Neuronal stem cell (in vitro differentiated cells): ENCODE measurements around the gene ERICH6.

Experiments
- DNase-seq: peaks from one replicate; pipeline ENCODE4 v3.0.0-alpha.2; 2013; ENCODE audit warnings: low spot score
- H2AFZ ChIP-seq: one replicate; pipeline ENCODE4 v1.6.1; 2013; ENCODE audit warnings: mild to moderate bottlenecking, low read length, inconsistent platforms
- H2AK5ac ChIP-seq: 2 replicates; pipeline ENCODE4 v1.6.1; 2013; ENCODE audit warnings: low read depth, mild to moderate bottlenecking, inconsistent platforms, low read length, moderate library complexity, mixed read lengths
- H2BK120ac ChIP-seq: 2 replicates; pipeline ENCODE4 v1.6.1; 2013; ENCODE audit warnings: low read depth, mild to moderate bottlenecking, inconsistent platforms, low read length, moderate library complexity, mixed read lengths
- H2BK12ac ChIP-seq: one replicate; pipeline ENCODE4 v1.6.1; 2013; ENCODE audit warnings: low read length, inconsistent platforms
- H2BK15ac ChIP-seq: 2 replicates; pipeline ENCODE4 v1.6.1; 2013; ENCODE audit warnings: mild to moderate bottlenecking, low read length, inconsistent platforms, mixed read lengths
- H2BK5ac ChIP-seq: one replicate; pipeline ENCODE4 v1.6.1; 2013; ENCODE audit warnings: inconsistent platforms, mild to moderate bottlenecking, low read length, moderate library complexity
- H3K14ac ChIP-seq: one replicate; pipeline ENCODE4 v1.6.1; 2013; ENCODE audit warnings: low read length, inconsistent platforms
- H3K18ac ChIP-seq: 2 replicates; pipeline ENCODE4 v1.6.1; 2013; ENCODE audit warnings: low read length, inconsistent platforms
- H3K23ac ChIP-seq: 2 replicates; pipeline ENCODE4 v1.6.1; 2013; ENCODE audit warnings: low read depth, mild to moderate bottlenecking, mixed read lengths, low read length, inconsistent platforms; ENCODE audit not compliant: poor library complexity
- H3K27ac ChIP-seq: replicated peaks from 3 replicates; pipeline ENCODE4 v1.5.1; 2013; ENCODE audit warnings: low read length, inconsistent platforms
- H3K27me3 ChIP-seq, 3 experiments: 2 replicates each; pipeline ENCODE4 v1.6.1; 2013; ENCODE audit warnings: low read length in 3 of 3, mild to moderate bottlenecking in 2 of 3, inconsistent platforms in 1 of 3, low read depth in 1 of 3, mixed read lengths in 1 of 3, moderate library complexity in 1 of 3; ENCODE audit not compliant: control insufficient read depth in 3 of 3, insufficient read depth in 3 of 3
- H3K36me3 ChIP-seq, 2 donors: replicated peaks in 1 of 2; 2 replicates each; pipeline ENCODE4 v1.6.1; 2013; ENCODE audit warnings: low read length in 2 of 2; ENCODE audit not compliant: control insufficient read depth in 2 of 2, insufficient read depth in 2 of 2
- H3K4ac ChIP-seq: 2 replicates; pipeline ENCODE4 v1.6.1; 2013; ENCODE audit warnings: inconsistent platforms, mild to moderate bottlenecking, low read length, moderate library complexity
- H3K4me1 ChIP-seq, 2 donors: 1 replicate in 1 of 2; 2 replicates in 1 of 2; pipeline ENCODE4 v1.6.1; 2013; ENCODE audit warnings: low read length in 2 of 2, low read depth in 1 of 2; ENCODE audit not compliant: control insufficient read depth in 2 of 2, insufficient read depth in 1 of 2
- H3K4me2 ChIP-seq: one replicate; pipeline ENCODE4 v1.6.1; 2013; ENCODE audit warnings: mild to moderate bottlenecking, low read length, inconsistent platforms; ENCODE audit not compliant: insufficient read depth, poor library complexity, severe bottlenecking
- H3K4me3 ChIP-seq, 2 donors: 2 replicates each; pipeline ENCODE4 v1.5.1; 2013; ENCODE audit warnings: low read length in 2 of 2, mild to moderate bottlenecking in 2 of 2, inconsistent platforms in 1 of 2, moderate library complexity in 1 of 2
- H3K79me1 ChIP-seq: one replicate; pipeline ENCODE4 v1.6.1; 2013; ENCODE audit warnings: low read depth, mild to moderate bottlenecking, inconsistent platforms, low read length, moderate library complexity
- H3K9ac ChIP-seq: one replicate; pipeline ENCODE4 v1.6.1; 2013; ENCODE audit warnings: mild to moderate bottlenecking, low read depth, low read length, inconsistent platforms; ENCODE audit not compliant: poor library complexity
- H3K9me3 ChIP-seq, 2 donors: replicated peaks in 1 of 2; 2 replicates each; pipeline versions ENCODE3 to v1.6.1; 2013; ENCODE audit warnings: low read length in 2 of 2, mild to moderate bottlenecking in 2 of 2, inconsistent platforms in 1 of 2, low read depth in 1 of 2, mixed read lengths in 1 of 2, moderate library complexity in 1 of 2; ENCODE audit not compliant: control insufficient read depth in 2 of 2, insufficient read depth in 1 of 2
- H4K8ac ChIP-seq: one replicate; pipeline ENCODE4 v1.6.1; 2013; ENCODE audit warnings: low read depth, mild to moderate bottlenecking, inconsistent platforms, low read length, moderate library complexity
- H4K91ac ChIP-seq: one replicate; pipeline ENCODE4 v1.6.1; 2013; ENCODE audit warnings: low read length, low read depth, mild to moderate bottlenecking, inconsistent platforms; ENCODE audit not compliant: poor library complexity
- WGBS, 2 donors: extraction: QIAGEN DNeasy Blood & Tissue Kit; methylation state at CpG; one replicate each; pipeline ENCODE4 v1.1.7; 2013; ENCODE audit warnings: missing lambda C conversion rate in 2 of 2, mixed read lengths in 1 of 2; ENCODE audit not compliant: insufficient read length in 2 of 2, insufficient replicate concordance in 1 of 2; ENCODE audit errors: extremely low coverage in 2 of 2; 5-methylcytosine and 5-hydroxymethylcytosine counted together

Gene ERICH6

GRCh38 chr3:150613709-150614480 is 89.8 kb downstream of the ERICH6 start:
- Histone ChIP-seq H3K9ac (no peak overlapping the region), H3K36me3 (peaks cover 5 to 47% of the 10 kb centered on the region in 2 donors), H2BK12ac (no peak overlapping the region), H4K8ac (no peak overlapping the region), H2BK15ac (no peak overlapping the region), H2AK5ac (no peak overlapping the region), H2AFZ (no peak overlapping the region), H3K4me2 (no peak overlapping the region), H3K27me3 (no peaks in the 10 kb centered on the region), H3K14ac (no peak overlapping the region), H3K4me3 (no peak overlapping the region), H3K9me3 (peaks cover 2 to 4% of the 10 kb centered on the region in 2 donors), H3K79me1 (peaks cover 5% of the 10 kb centered on the region), H3K23ac (no peak overlapping the region), H4K91ac (no peak overlapping the region), H3K4me1 (no peaks in the 10 kb centered on the region), H3K4ac (no peak overlapping the region), H3K27ac (no peak overlapping the region), H3K18ac (no peak overlapping the region), H2BK5ac (no peak overlapping the region), H2BK120ac (no peak overlapping the region)
- no peak for DNase-seq
- no CpG with 5 or more reads among the region's 2 CpGs for WGBS, 2 donors

DNA sequence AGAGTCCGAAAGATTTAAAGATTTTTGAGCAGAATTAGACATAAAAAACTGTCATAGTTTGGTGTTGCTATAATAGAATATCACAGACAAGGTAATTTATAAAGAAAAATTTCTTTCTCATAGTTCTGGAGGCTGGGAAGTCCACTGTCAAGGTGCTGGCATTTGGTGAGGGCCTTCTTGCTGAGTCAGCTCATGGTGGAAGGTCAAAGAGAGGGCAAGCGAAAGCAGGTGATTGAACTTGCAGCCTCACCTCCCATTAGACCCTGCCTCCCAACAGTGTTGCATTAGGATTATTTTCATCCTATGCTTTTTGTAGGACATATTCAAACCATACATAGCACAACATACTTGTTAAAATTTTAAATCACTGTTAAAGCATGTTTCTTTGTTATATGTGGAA is 90.7 kb downstream of the ERICH6 start:
- Histone ChIP-seq H3K4me2 (no peak overlapping the region), H4K8ac (no peak overlapping the region), H3K9ac (no peak overlapping the region), H3K4me3 (no peak overlapping the region), H3K14ac (no peak overlapping the region), H3K36me3 (peaks cover 5 to 45% of the 10 kb centered on the region in 2 donors), H2BK15ac (no peak overlapping the region), H3K4ac (no peak overlapping the region), H2AFZ (no peak overlapping the region), H3K9me3 (peaks cover 2 to 3% of the 10 kb centered on the region in 2 donors), H2AK5ac (no peak overlapping the region), H4K91ac (no peak overlapping the region), H3K23ac (no peak overlapping the region), H3K27ac (no peak overlapping the region), H2BK12ac (no peak overlapping the region), H3K27me3 (no peaks in the 10 kb centered on the region), H3K18ac (no peak overlapping the region), H2BK120ac (no peak overlapping the region), H3K4me1 (peaks cover 0 to under 1% of the 10 kb centered on the region in 2 donors), H2BK5ac (no peak overlapping the region), H3K79me1 (peaks cover 5% of the 10 kb centered on the region)
- WGBS, 2 donors, result no CpG with 5 or more reads among the region's 2 CpGs
- no peak for DNase-seq

DNA sequence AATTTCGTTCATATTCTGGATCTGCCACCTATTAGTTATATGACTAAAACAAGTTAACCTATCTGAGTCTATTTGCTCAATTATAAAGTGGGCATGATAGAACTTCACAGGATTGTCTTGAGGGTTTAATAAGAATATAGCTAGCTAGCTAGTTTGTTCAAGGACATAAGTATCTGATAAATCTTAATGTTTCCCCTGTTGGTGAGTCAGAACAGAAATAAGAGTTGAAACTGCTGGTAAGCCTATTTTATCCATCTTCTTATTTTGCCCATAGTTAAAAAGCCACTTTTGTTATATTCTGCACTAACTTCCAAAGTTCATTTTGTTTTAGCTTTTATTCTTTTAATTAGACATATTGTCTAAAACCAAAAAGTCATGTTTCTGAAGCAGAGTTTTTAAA is 91.2 kb downstream of the ERICH6 start:
- Histone ChIP-seq H2BK5ac (no peak overlapping the region), H3K4me3 (no peak overlapping the region), H3K79me1 (peaks cover 5% of the 10 kb centered on the region), H3K4me1 (peaks cover 1 to 6% of the 10 kb centered on the region in 2 donors), H3K9ac (no peak overlapping the region), H2AK5ac (no peak overlapping the region), H3K4me2 (no peak overlapping the region), H2AFZ (no peak overlapping the region), H3K18ac (no peak overlapping the region), H2BK12ac (no peak overlapping the region), H3K9me3 (peaks cover 2% of the 10 kb centered on the region in 2 donors), H2BK120ac (no peak overlapping the region), H3K27ac (no peak overlapping the region), H3K4ac (no peak overlapping the region), H3K23ac (no peak overlapping the region), H3K14ac (no peak overlapping the region), H2BK15ac (no peak overlapping the region), H3K27me3 (no peaks in the 10 kb centered on the region), H3K36me3 (peaks cover 5 to 46% of the 10 kb centered on the region in 2 donors), H4K8ac (no peak overlapping the region), H4K91ac (no peak overlapping the region)
- WGBS, 2 donors, result no CpG with 5 or more reads among the region's 1 CpG
- DNase-seq, result no peak

- Histone ChIP-seq H3K4me1 (peaks cover 4 to 8% of the 10 kb centered on the region in 2 donors), H3K9me3 (peaks cover 2% of the 10 kb centered on the region in 2 donors), H4K8ac (no peak overlapping the region), H2BK5ac (no peak overlapping the region), H3K36me3 (peaks cover 5 to 53% of the 10 kb centered on the region in 2 donors), H3K23ac (no peak overlapping the region), H3K14ac (no peak overlapping the region), H2AFZ (no peak overlapping the region), H3K18ac (peak overlapping the region; percentile 13), H3K4me2 (no peak overlapping the region), H2BK12ac (no peak overlapping the region), H3K79me1 (peaks cover 3% of the 10 kb centered on the region), H4K91ac (no peak overlapping the region), H3K27ac (no peak overlapping the region), H2AK5ac (peak overlapping the region; percentile 37), H3K4me3 (no peak overlapping the region), H3K9ac (no peak overlapping the region), H3K4ac (no peak overlapping the region), H2BK15ac (no peak overlapping the region), H2BK120ac (no peak overlapping the region), H3K27me3 (no peaks in the 10 kb centered on the region)
- WGBS, 2 donors, result no CpG with 5 or more reads among the region's 34 CpGs
- DNase-seq, result no peak
These were observed 92.1 kb downstream of the ERICH6 start for GRCh38 chr3:150611666-150612065.
